Stimulated activated CD4-positive, alpha-beta T cell treated with anti-CD3 and anti-CD28 coated beads, Interleukin-15, amount 100 ng/mL, for 1 hour (primary cell): Measurements from ENCODE around the gene STAC.
"Not testable (repeated sequence)": the region's sequence is repeated elsewhere in the genome, so short reads cannot be mapped to it uniquely, and the experiment has no call there.

ENCODE experiments used
- DNase-seq, 2 donors: peaks; one replicate each; pipeline ENCODE4 v3.0.0-alpha.2; 2020; ENCODE audit warnings: low read depth in 1 of 2, low spot score in 1 of 2

Gene STAC

GRCh38 chr3:36476286-36476942 lies 96.1 kb downstream of the STAC start:
- no peak for DNase-seq

- DNase-seq, result no peak
Measured at GRCh38 chr3:36477655-36478054, 97.4 kb downstream of the STAC start.

- no peak for DNase-seq
Measured at GRCh38 chr3:36480911-36481648, 100.8 kb downstream of the STAC start.

GRCh38 chr3:36482256-36482655 lies 102.0 kb downstream of the STAC start:
- no peak for DNase-seq

- DNase-seq, result no peak
Measured at GRCh38 chr3:36482880-36483279, 102.6 kb downstream of the STAC start.

GRCh38 chr3:36483709-36484108 lies 103.4 kb downstream of the STAC start:
- no peak for DNase-seq

GRCh38 chr3:36484386-36484785 lies 104.1 kb downstream of the STAC start:
- DNase-seq, result no peak

GRCh38 chr3:36486009-36486795 lies 105.9 kb downstream of the STAC start:
- no peak for DNase-seq

GRCh38 chr3:36487616-36488015 lies 107.3 kb downstream of the STAC start:
- DNase-seq, result no peak

- no peak for DNase-seq
Measured at GRCh38 chr3:36488077-36488789, 107.9 kb downstream of the STAC start.

GRCh38 chr3:36489101-36489500 lies 108.8 kb downstream of the STAC start:
- DNase-seq, result no peak

- DNase-seq, result no peak
Measured at GRCh38 chr3:36489679-36490425, 109.5 kb downstream of the STAC start.

- DNase-seq, result no peak
Measured at GRCh38 chr3:36493051-36493450, 112.7 kb downstream of the STAC start.

GRCh38 chr3:36494461-36495109 lies 114.3 kb downstream of the STAC start:
- no peak for DNase-seq

- no peak for DNase-seq
Measured at GRCh38 chr3:36496684-36497633, 116.7 kb downstream of the STAC start.

- DNase-seq, result not testable (repeated sequence)
Measured at GRCh38 chr3:36500053-36500452, 119.7 kb downstream of the STAC start.

- DNase-seq, result no peak
Measured at GRCh38 chr3:36501616-36502015, 121.3 kb downstream of the STAC start.

GRCh38 chr3:36505393-36505792 lies 125.1 kb downstream of the STAC start:
- DNase-seq, result no peak
